GM18517 (cell line): ENCODE data around the gene TTC21A.
A peak's percentile ranks its signal among the peaks of the same experiment; 100 is the strongest.
"Not testable (repeated sequence)": the region's sequence is repeated elsewhere in the genome, so short reads cannot be mapped to it uniquely, and the experiment has no call there.

Experiments
- ATAC-seq: cut with Tn5 transposase; IDR thresholded peaks from one replicate; pipeline ENCODE4 v1.9.1; 2021; ENCODE audit warnings: mild to moderate bottlenecking, moderate library complexity; ENCODE audit not compliant: unreplicated experiment

TTC21A gene

GRCh38 chr3:39107388-39108199, at the start of gene TTC21A, which contains the start of gene GORASP1:
Gene TTC21A (plus strand): TSS chr3:39107680. CDS start chr3:39107838, 158 bp downstream.
Gene GORASP1 (minus strand): TSS chr3:39107627. CDS start chr3:39107541, 86 bp downstream.
- peak; percentile 56 for ATAC-seq

- not testable (repeated sequence) for ATAC-seq
Measured at GRCh38 chr3:39061228-39061627, 46.3 kb upstream of the TTC21A start.

- ATAC-seq, result no peak
Measured at GRCh38 chr3:39062180-39062579, 45.3 kb upstream of the TTC21A start.

- ATAC-seq, result no peak
Measured at GRCh38 chr3:39063143-39063542, 44.3 kb upstream of the TTC21A start.

GRCh38 chr3:39064646-39065045, 42.8 kb upstream of the TTC21A start:
- no peak for ATAC-seq

- peak; percentile 82 for ATAC-seq
Measured at GRCh38 chr3:39065197-39065596, 42.3 kb upstream of the TTC21A start.

GRCh38 chr3:39067286-39067685, 40.2 kb upstream of the TTC21A start:
- ATAC-seq, result no peak

GRCh38 chr3:39068556-39068955, 38.9 kb upstream of the TTC21A start:
- no peak for ATAC-seq

- ATAC-seq, result no peak
Measured at GRCh38 chr3:39075910-39076309, 31.6 kb upstream of the TTC21A start.

- no peak for ATAC-seq
Measured at GRCh38 chr3:39079530-39079929, 27.9 kb upstream of the TTC21A start.

- ATAC-seq, result no peak
Measured at GRCh38 chr3:39080026-39080425, 27.5 kb upstream of the TTC21A start.

- ATAC-seq, result no peak
Measured at GRCh38 chr3:39082666-39083313, 24.7 kb upstream of the TTC21A start.

GRCh38 chr3:39086144-39086543, 21.3 kb upstream of the TTC21A start:
- no peak for ATAC-seq

- ATAC-seq, result no peak
Measured at GRCh38 chr3:39088456-39088855, 19.0 kb upstream of the TTC21A start.

- no peak for ATAC-seq
Measured at GRCh38 chr3:39088889-39089288, 18.6 kb upstream of the TTC21A start.

GRCh38 chr3:39090922-39091321, 16.6 kb upstream of the TTC21A start:
- ATAC-seq, result no peak

GRCh38 chr3:39094851-39095677, 12.4 kb upstream of the TTC21A start:
- ATAC-seq, result no peak

GRCh38 chr3:39095778-39096177, 11.7 kb upstream of the TTC21A start:
- ATAC-seq, result no peak

GRCh38 chr3:39096775-39097174, 10.7 kb upstream of the TTC21A start:
- ATAC-seq, result no peak

GRCh38 chr3:39097716-39098472, 9.6 kb upstream of the TTC21A start:
- ATAC-seq, result no peak
